GM19397 (cell line): ENCODE results near the gene THAP5.
"Not testable (repeated sequence)": the region's sequence is repeated elsewhere in the genome, so short reads cannot be mapped to it uniquely, and the experiment has no call there.

ENCODE experiments used
- ATAC-seq: cut with Tn5 transposase; IDR thresholded peaks from one replicate; pipeline ENCODE4 v1.9.1; 2021; ENCODE audit warnings: mild to moderate bottlenecking, moderate library complexity; ENCODE audit not compliant: unreplicated experiment

THAP5 gene

GRCh38 chr7:108585843-108586242, 16.3 kb upstream of the THAP5 start:
- no peak for ATAC-seq

GRCh38 chr7:108584211-108584610, 14.7 kb upstream of the THAP5 start:
- ATAC-seq, result no peak

- no peak for ATAC-seq
These were observed 12.4 kb upstream of the THAP5 start for GRCh38 chr7:108581655-108582491.

GRCh38 chr7:108580298-108580697, 10.8 kb upstream of the THAP5 start:
- no peak for ATAC-seq

GRCh38 chr7:108578937-108579336, 9.4 kb upstream of the THAP5 start:
- ATAC-seq, result no peak

GRCh38 chr7:108576116-108576515, 6.6 kb upstream of the THAP5 start:
- ATAC-seq, result no peak

- no peak for ATAC-seq
These were observed 5.7 kb upstream of the THAP5 start for GRCh38 chr7:108575156-108575555.

GRCh38 chr7:108572480-108572879, 3.0 kb upstream of the THAP5 start:
- ATAC-seq, result no peak

GRCh38 chr7:108570146-108570755, 745 bp upstream of the THAP5 start:
- peak; percentile 8 for ATAC-seq

GRCh38 chr7:108568801-108569380, 615 bp downstream of the THAP5 start:
- ATAC-seq, result no peak

- ATAC-seq, result no peak
These were observed 3.5 kb downstream of the THAP5 start for GRCh38 chr7:108565987-108566386.

- ATAC-seq, result no peak
These were observed 8.4 kb downstream of the THAP5 start for GRCh38 chr7:108561047-108561619.

- ATAC-seq, result no peak
These were observed 10.3 kb downstream of the THAP5 start for GRCh38 chr7:108559253-108559652.

GRCh38 chr7:108557617-108558016, 11.9 kb downstream of the THAP5 start:
- ATAC-seq, result no peak

GRCh38 chr7:108557191-108557590, 12.3 kb downstream of the THAP5 start:
- no peak for ATAC-seq

- ATAC-seq, result not testable (repeated sequence)
These were observed 12.8 kb downstream of the THAP5 start for GRCh38 chr7:108556665-108557064.

- ATAC-seq, result not testable (repeated sequence)
These were observed 21.2 kb downstream of the THAP5 start for GRCh38 chr7:108548141-108548896.

GRCh38 chr7:108541478-108541877, 28.0 kb downstream of the THAP5 start:
- ATAC-seq, result no peak

- not testable (repeated sequence) for ATAC-seq
These were observed 30.8 kb downstream of the THAP5 start for GRCh38 chr7:108538685-108539084.

- ATAC-seq, result not testable (repeated sequence)
These were observed 31.3 kb downstream of the THAP5 start for GRCh38 chr7:108538236-108538635.

- ATAC-seq, result no peak
These were observed 32.3 kb downstream of the THAP5 start for GRCh38 chr7:108537229-108537628.
